Measurements from ENCODE around the gene CDKN2B-AS1. TPM values are rescaled to one million over a fixed set of nuclear protein-coding genes. Genes with fewer than 3 reads are reported as not detected.
"Not testable (repeated sequence)": the region's sequence is repeated elsewhere in the genome, so short reads cannot be mapped to it uniquely, and the experiment has no call there.

The CDKN2B-AS1 gene
- total and polyA plus RNA-seq, 2 experiments from 2014 or later = 0.27 to 0.68 TPM

DNA sequence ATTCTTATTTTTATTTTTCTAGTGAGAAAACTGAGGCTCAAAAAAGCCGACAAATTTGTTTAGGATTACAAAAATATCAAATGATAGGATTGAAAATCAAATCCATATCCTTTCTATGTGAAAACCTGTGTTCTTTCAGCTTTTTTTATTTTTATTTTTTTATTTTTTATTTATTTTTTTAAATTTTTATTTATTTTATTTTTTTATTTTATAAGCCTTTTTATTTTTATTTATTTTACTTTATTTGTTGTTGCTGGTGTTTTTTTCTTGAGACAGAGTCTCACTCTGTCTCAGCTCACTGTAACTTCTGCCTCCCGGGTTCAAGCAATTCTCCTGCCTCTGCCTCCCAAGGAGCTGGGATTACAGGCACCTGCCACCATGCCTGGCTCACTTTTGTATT is 59.9 kb downstream of the CDKN2B-AS1 start:
- Histone ChIP-seq H3K9me3 (ENCODE audit: low read depth) (no peaks in the 10 kb centered on the region), H3K4me1 (ENCODE audit: insufficient read depth) (no peaks in the 10 kb centered on the region), H3K4me2 (no peak overlapping the region), H3K36me3 (replicated peaks; ENCODE audit: insufficient read depth, low read depth) (no peaks in the 10 kb centered on the region), H4K20me1 (ENCODE audit: insufficient read depth, poor library complexity, severe bottlenecking) (no peaks in the 10 kb centered on the region), H3K4me3 (no peak overlapping the region), H2AFZ (no peak overlapping the region), H3K27ac (no peak overlapping the region), H3K9me2 (replicated peaks; ENCODE audit: insufficient read depth) (no peaks in the 10 kb centered on the region), H3K27me3 (no peaks in the 10 kb centered on the region), H3K79me2 (no peaks in the 10 kb centered on the region)
- over 99% methylated on average over 2 of the region's 2 CpGs for WGBS (ENCODE audit: low lambda C conversion rate, missing lambda C conversion rate)
- no peak for DNase-seq (ENCODE audit: low spot score)
- TF ChIP-seq EZH2 (IDR thresholded peaks at IDR 0.05; ENCODE audit: borderline replicate concordance) (no peak), EZH2phosphoT487 (IDR thresholded peaks at IDR 0.05; ENCODE audit: low read depth, severe bottlenecking, unreplicated experiment) (no peak)
- TF ChIP-seq, protein P1, sequence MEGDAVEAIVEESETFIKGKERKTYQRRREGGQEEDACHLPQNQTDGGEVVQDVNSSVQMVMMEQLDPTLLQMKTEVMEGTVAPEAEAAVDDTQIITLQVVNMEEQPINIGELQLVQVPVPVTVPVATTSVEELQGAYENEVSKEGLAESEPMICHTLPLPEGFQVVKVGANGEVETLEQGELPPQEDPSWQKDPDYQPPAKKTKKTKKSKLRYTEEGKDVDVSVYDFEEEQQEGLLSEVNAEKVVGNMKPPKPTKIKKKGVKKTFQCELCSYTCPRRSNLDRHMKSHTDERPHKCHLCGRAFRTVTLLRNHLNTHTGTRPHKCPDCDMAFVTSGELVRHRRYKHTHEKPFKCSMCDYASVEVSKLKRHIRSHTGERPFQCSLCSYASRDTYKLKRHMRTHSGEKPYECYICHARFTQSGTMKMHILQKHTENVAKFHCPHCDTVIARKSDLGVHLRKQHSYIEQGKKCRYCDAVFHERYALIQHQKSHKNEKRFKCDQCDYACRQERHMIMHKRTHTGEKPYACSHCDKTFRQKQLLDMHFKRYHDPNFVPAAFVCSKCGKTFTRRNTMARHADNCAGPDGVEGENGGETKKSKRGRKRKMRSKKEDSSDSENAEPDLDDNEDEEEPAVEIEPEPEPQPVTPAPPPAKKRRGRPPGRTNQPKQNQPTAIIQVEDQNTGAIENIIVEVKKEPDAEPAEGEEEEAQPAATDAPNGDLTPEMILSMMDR (IDR thresholded peaks at IDR 0.05; ENCODE audit: poor library complexity) = no peak

DNA sequence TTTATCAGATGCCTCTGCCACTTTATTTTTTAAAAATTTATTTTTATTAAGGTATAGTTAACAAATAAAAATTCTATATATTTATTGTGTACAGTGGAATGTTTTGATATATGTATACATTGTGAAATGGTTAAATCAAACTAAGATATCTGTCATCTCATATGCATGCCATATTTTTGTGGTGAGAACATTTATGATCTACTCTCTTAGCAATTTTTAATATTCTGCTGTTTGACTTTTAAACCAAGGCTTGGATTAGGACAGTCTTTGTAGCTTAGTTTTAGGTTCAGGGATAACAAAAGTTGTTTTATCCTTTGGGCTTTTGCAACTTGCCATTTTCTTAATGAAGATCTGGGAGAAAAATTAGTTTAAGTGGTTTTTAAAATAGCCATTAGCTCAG is 60.5 kb downstream of the CDKN2B-AS1 start:
- H3K4me3 ChIP-seq = no peak overlapping the region
- H3K9me2 ChIP-seq (replicated peaks; ENCODE audit: insufficient read depth) = no peaks in the 10 kb centered on the region
- no peaks in the 10 kb centered on the region for H3K36me3 ChIP-seq (replicated peaks; ENCODE audit: insufficient read depth, low read depth)
- no peak for DNase-seq (ENCODE audit: low spot score)
- H3K79me2 ChIP-seq = no peaks in the 10 kb centered on the region
- H3K27ac ChIP-seq = no peak overlapping the region
- H3K9me3 ChIP-seq (ENCODE audit: low read depth) = no peaks in the 10 kb centered on the region
- TF ChIP-seq EZH2phosphoT487 (IDR thresholded peaks at IDR 0.05; ENCODE audit: low read depth, severe bottlenecking, unreplicated experiment) (no peak), EZH2 (IDR thresholded peaks at IDR 0.05; ENCODE audit: borderline replicate concordance) (no peak)
- TF ChIP-seq, protein P1 (IDR thresholded peaks at IDR 0.05; ENCODE audit: poor library complexity) = no peak
- H3K4me1 ChIP-seq (ENCODE audit: insufficient read depth) = no peaks in the 10 kb centered on the region
- H2AFZ ChIP-seq = no peak overlapping the region
- no peak overlapping the region for H3K4me2 ChIP-seq
- H3K27me3 ChIP-seq = no peaks in the 10 kb centered on the region
- no peaks in the 10 kb centered on the region for H4K20me1 ChIP-seq (ENCODE audit: insufficient read depth, poor library complexity, severe bottlenecking)

DNA sequence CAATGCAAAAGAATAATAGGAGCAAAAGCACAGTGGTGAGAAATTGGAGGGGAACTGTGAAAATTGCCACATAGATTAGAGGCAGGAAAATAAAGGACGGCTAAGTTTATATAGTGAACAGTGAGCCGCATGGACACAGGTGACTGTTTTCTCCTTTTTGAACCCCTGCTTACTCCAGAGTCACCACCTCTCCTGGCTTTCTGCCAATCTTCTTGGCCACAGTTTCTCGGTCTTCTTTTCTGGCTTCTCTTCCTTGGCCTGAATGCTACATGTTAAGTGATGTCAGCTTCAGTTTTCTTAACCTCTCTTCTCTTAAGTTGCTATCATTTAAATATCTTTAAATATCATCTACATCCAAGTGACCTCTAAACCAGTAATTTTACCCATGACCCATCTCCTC is 61.8 kb downstream of the CDKN2B-AS1 start:
- H3K27ac ChIP-seq = no peak overlapping the region
- WGBS (ENCODE audit: low lambda C conversion rate, missing lambda C conversion rate) = 57% methylated on average over 3 of the region's 3 CpGs
- no peaks in the 10 kb centered on the region for H3K4me1 ChIP-seq (ENCODE audit: insufficient read depth)
- H3K36me3 ChIP-seq (replicated peaks; ENCODE audit: insufficient read depth, low read depth) = no peaks in the 10 kb centered on the region
- no peak overlapping the region for H3K4me2 ChIP-seq
- H4K20me1 ChIP-seq (ENCODE audit: insufficient read depth, poor library complexity, severe bottlenecking) = no peaks in the 10 kb centered on the region
- no peak overlapping the region for H3K4me3 ChIP-seq
- H3K27me3 ChIP-seq = no peaks in the 10 kb centered on the region
- H3K9me3 ChIP-seq (ENCODE audit: low read depth) = no peaks in the 10 kb centered on the region
- no peak overlapping the region for H2AFZ ChIP-seq
- H3K79me2 ChIP-seq = no peaks in the 10 kb centered on the region
- H3K9me2 ChIP-seq (replicated peaks; ENCODE audit: insufficient read depth) = no peaks in the 10 kb centered on the region
- DNase-seq (ENCODE audit: low spot score) = no peak
- TF ChIP-seq, protein P1 (IDR thresholded peaks at IDR 0.05; ENCODE audit: poor library complexity) = no peak
- no peak for TF ChIP-seq EZH2 (IDR thresholded peaks at IDR 0.05; ENCODE audit: borderline replicate concordance)
- TF ChIP-seq EZH2phosphoT487 (IDR thresholded peaks at IDR 0.05; ENCODE audit: low read depth, severe bottlenecking, unreplicated experiment) = no peak

DNA sequence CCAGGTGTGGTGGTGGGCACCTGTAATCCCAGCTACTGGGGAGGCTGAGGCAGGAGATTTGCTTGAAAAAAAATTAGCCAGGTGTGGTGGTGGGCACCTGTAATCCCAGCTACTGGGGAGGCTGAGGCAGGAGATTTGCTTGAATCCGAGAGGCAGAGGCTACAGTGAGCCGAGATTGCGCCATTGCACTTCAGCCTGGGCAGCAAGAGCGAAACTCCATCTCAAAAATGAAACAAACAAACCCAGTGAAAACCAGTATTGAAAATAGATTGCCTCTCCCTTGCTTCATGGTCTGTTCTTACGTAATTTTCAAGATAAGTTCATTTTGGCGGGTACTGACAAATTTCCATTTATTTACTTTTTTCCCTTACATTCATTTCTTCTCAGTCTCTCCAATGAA is 63.4 kb downstream of the CDKN2B-AS1 start:
- H4K20me1 ChIP-seq (ENCODE audit: insufficient read depth, poor library complexity, severe bottlenecking); H3K9me2 ChIP-seq (replicated peaks; ENCODE audit: insufficient read depth); H2AFZ ChIP-seq; H3K79me2 ChIP-seq; H3K4me3 ChIP-seq; H3K27ac ChIP-seq; H3K4me2 ChIP-seq; H3K36me3 ChIP-seq (replicated peaks; ENCODE audit: insufficient read depth, low read depth); DNase-seq (ENCODE audit: low spot score); H3K27me3 ChIP-seq; H3K4me1 ChIP-seq (ENCODE audit: insufficient read depth); H3K9me3 ChIP-seq (ENCODE audit: low read depth): not testable (repeated sequence)
- 94% methylated on average over 6 of the region's 6 CpGs for WGBS (ENCODE audit: low lambda C conversion rate, missing lambda C conversion rate)
